Spleen (tissue), 7 donors: ENCODE results near the gene SNRNP25.
"Not testable (repeated sequence)": the region's sequence is repeated elsewhere in the genome, so short reads cannot be mapped to it uniquely, and the experiment has no call there.

Experiments
- CTCF ChIP-seq, 11 experiments: fragments of 200-600 bp in 7 of 11; fragments of 450-650 bp in 4 of 11; sonication (generic) in 4 of 11; IDR thresholded peaks in 8 of 11; conservative IDR thresholded peaks in 3 of 11; 1 replicate in 7 of 11; 2 replicates in 4 of 11; pipeline versions ENCODE4 v1.4.0 to v1.8.0; 2016 to 2021; ENCODE audit warnings: antibody characterized with exemption in 11 of 11, inconsistent platforms in 4 of 11, mild to moderate bottlenecking in 1 of 11
- POLR2AphosphoS5 ChIP-seq, 3 donors: sonication (generic); formaldehyde crosslinking; IDR thresholded peaks; one replicate each; pipeline ENCODE4 v1.5.1; 2017; ENCODE audit warnings: antibody characterized with exemption in 3 of 3
- donor health status: DM: no; HTN: no; CAD: no; lungs with moderate emphysema.
- donor health status: DM: no; HTN: no; CAD: no.
- donor health status: DM: no; HTN: no; CAD: no.

- not testable (repeated sequence) for TF ChIP-seq CTCF (IDR thresholded peaks at IDR 0.05 in 8 of 11, conservative IDR thresholded peaks at IDR 0.05 in 3 of 11); POLR2AphosphoS5 (IDR thresholded peaks at IDR 0.05)
Observed at GRCh38 chr16:38206-38605, 15.4 kb upstream of the SNRNP25 start.
